GM18517 (cell line): ENCODE data around the gene ZFAND4.
"Not testable (repeated sequence)": the region's sequence is repeated elsewhere in the genome, so short reads cannot be mapped to it uniquely, and the experiment has no call there.

Experiments used
- ATAC-seq: cut with Tn5 transposase; IDR thresholded peaks from one replicate; pipeline ENCODE4 v1.9.1; 2021; ENCODE audit warnings: mild to moderate bottlenecking, moderate library complexity; ENCODE audit not compliant: unreplicated experiment

ZFAND4 gene

DNA sequence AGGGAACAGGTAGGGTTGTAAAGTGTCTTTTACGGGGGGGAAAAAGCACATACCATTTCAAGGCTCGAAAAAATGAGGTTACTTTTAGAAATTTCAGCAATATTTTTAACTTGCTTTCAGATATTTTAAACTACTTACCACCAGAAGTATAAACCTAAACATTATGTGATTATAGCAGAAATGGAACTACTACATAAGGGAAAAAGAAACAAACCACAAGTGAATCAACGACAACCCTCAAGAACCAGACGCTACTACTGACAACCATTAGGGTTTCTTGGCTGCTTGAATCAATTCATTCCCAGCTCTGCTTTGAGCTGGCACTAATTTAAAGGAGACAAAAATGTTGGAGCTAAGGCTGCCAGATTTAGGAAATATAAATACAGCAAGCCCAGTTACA lies 80.1 kb downstream of the ZFAND4 start:
- ATAC-seq = no peak

DNA sequence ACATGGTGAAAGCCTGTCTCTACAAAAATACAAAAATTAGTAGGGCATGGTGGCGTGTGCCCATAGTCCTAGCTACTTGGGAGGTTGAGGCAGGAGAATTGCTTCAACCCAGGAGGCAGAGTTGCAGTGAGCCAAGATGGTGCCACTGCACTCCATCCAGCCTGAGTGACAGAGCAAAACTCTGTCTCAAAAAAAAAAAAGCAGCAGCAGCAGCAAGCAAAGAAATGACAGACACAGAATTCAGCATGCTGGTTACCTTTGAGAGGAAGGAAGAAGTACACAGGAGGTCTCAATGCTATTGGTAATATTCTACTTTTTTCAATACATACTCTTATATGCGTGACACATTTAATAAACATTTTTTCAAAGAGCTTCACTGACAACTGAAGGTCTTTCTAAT lies 81.3 kb downstream of the ZFAND4 start:
- no peak for ATAC-seq

DNA sequence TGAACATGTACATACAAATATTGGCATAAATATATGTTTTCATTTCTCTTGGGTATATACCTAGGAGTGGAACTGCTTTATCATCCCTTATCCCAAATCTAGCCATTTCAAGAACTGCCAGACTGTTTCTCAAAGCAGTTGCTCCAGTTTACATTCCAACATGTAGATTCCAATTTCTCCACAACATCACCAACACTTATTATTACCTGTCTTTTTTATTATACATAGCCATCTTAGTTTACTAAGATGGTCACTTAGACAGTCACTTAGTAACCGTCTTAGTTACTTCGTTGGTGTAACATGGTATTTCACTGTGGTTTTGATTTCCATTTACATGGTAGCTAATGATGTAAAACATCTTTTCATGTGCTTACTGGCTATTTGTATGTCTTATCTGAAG lies 82.7 kb downstream of the ZFAND4 start:
- ATAC-seq = no peak

GRCh38 chr10:45589009-45589408 lies 83.6 kb downstream of the ZFAND4 start:
- no peak for ATAC-seq

- no peak for ATAC-seq
These were observed 86.3 kb downstream of the ZFAND4 start for GRCh38 chr10:45586028-45586824.

DNA sequence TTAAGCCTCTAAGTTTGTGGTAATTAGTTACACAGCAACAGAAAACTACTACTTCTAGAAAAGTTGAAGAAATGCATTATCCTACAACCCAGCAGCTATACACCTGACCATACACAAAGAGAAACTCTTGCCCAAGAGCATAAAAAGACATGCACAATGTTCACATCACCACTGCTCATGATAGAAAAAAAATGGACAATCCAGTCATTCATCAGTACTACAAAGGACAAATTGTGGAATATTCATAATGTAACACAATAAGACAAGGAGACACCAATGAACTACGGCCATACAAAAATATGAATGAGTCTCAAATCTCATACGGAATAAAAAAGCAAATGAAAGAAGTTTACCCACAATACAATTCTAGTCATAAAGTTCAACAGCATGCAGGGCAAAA lies 87.4 kb downstream of the ZFAND4 start:
- no peak for ATAC-seq

- ATAC-seq = no peak
These were observed 90.2 kb downstream of the ZFAND4 start for GRCh38 chr10:45582386-45582781.

DNA sequence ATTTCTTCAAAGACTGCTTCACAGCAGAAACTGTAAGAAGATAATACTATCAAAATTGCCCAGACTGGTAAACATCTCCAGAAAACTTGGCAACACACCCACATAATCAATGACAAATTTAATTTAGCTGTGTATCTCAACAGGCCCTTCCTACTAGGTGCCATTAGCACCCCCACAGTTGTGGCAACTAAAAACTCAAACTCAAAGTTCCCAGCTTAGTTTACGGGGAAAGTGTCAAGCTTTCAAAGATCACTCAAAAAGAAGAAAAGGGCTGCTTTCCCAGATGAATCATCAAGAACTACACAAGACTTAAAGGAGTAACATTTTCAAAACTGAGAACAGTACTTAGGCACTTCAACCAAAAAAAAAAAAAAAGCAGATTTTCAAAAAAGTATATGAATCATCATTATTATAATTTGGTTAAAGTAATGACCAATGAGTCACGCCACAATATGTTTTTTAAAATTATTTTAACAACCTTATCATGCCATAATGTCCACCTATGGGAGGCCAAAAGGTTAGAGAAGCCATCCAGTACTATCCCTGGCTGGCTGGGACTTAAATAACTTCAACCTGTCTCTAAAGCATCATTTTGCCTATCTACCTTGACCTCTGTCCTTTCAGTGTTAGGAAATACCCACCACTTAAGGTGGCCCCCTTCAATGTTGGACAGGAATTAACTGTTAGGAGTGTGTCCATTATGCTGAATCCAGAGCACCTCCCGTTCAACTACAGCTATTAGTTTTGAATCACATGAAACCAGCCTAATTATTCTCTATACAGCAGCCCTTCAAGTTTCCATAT lies 90.8 kb downstream of the ZFAND4 start:
- no peak for ATAC-seq

DNA sequence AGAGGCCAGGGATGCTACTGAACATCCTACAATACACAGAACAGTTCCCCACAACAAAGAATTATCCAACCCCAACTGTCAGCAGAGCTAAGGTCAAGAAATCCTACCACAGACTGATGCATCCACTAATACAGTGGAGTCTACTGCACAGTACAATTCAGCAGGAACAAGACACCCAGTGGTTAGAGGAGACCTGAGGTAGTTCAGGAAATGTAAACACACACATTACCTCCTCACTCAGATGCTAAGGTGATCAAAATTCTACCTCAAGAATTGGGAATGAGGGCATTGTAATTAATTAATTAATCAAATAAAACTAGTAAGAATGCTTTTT lies 91.4 kb downstream of the ZFAND4 start:
- peak; percentile 31 for ATAC-seq

GRCh38 chr10:45580371-45581215 lies 92.0 kb downstream of the ZFAND4 start:
- ATAC-seq = peak; percentile 64

GRCh38 chr10:45578384-45578971 lies 94.1 kb downstream of the ZFAND4 start:
- no peak for ATAC-seq

GRCh38 chr10:45575966-45576597 lies 96.5 kb downstream of the ZFAND4 start:
- ATAC-seq = no peak

DNA sequence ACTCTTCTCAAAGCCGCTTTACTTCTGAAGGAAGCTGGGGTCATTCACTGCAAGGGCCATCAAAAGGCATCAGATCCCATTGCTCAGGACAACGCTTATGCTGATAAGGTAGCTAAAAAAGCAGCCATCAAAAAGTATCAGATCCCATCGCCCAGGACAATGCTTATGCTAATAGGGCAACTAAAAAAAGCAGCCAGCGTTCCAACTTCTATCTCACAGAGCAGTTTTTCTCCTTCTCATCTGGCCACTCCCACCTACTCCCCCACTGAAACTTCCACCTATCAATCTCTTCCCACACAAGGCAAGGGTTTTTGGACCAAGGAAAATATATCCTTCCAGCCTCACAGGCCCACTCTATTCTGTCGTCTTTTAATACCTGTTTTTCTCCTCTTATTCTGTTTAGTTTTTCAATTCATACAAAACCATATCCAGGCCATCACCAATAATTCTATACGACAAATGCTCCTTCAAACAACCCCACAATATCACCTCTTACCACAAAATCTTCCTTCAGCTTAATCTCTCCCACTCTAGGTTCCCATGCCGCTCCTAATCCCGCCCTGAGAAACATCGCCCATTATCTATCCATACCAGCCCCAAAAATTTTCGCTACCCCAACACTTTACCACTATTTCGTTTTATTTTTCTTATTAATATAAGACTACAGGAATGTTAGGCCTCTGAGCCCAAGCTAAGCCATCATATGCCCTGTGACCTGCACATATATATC lies 97.4 kb downstream of the ZFAND4 start:
- ATAC-seq = not testable (repeated sequence)

DNA sequence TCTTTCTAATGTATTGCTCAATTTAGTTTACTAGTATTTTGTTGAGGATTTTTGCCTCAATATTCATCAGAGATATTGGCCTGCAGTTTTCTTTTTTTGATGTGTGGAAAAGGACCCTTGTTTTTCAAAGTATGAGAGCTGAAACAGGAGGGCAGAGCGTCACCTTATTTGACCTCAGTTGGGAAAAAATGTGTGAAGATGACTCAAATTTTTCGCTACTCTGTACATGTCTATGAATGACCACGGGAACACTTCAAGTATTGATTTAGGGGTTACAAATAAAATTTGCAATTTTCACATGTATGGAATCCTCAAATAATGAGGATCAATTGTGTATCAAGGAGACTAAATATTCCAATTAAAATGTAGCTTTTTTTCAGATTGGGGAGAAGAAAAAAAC lies 103.1 kb downstream of the ZFAND4 start:
- ATAC-seq = no peak

GRCh38 chr10:45566415-45566814 lies 106.2 kb downstream of the ZFAND4 start:
- ATAC-seq = no peak
